SH-SY5Y (cell line): ENCODE results near the gene PTPRD.

Experiments used
- GATA2 ChIP-seq: IDR thresholded peaks from 2 replicates; pipeline ENCODE4 v1.6.1; 2011; ENCODE audit warnings: mild to moderate bottlenecking, low read depth, low read length
- GATA3 ChIP-seq: IDR thresholded peaks from 2 replicates; pipeline ENCODE4 v1.6.1; 2011; ENCODE audit warnings: low read depth, mild to moderate bottlenecking, low read length, moderate library complexity

PTPRD gene

DNA sequence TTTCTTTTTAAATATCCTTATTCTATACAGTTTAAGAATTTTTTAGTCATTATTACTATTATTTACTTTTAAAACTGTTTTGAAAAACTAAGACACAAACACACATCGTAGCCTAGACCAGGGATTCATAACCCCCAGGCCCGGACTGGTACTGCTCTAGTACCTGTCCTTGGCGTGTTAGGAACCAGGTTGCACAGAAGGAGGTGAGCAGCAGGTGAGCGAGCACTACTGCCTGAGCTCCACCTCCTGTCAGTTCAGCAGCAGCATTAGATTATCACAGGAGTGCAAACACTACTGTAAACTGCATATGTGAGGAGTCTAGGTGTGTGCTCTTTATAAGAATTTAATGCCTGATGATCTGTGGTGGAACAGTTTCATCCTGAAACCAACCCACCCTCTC lies 357.0 kb downstream of the PTPRD start:
- TF ChIP-seq GATA2 (no peak), GATA3 (no peak)

- TF ChIP-seq GATA2 = no peak
- TF ChIP-seq GATA3 = no peak
Measured at GRCh38 chr9:10254338-10254737, 358.5 kb downstream of the PTPRD start.

DNA sequence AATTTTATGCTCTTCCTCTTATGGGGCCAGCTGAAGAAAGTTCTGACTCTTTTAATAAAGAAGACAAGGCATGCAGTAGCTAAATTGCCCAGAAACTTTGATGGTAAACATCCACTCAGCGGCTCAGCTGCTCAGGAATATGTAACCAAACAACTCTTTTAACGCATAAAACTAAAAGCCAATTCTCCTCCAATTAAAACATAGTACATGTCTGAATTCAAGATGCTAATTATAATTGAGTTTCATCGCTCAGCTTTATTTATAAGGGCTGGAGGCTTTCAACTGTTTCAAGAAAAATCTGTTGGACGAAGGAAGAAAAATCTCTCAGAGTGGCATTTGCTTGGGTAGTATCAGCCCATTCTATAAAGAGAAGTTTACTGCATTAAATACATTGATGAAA lies 359.5 kb downstream of the PTPRD start:
- TF ChIP-seq GATA2 (no peak), GATA3 (no peak)

DNA sequence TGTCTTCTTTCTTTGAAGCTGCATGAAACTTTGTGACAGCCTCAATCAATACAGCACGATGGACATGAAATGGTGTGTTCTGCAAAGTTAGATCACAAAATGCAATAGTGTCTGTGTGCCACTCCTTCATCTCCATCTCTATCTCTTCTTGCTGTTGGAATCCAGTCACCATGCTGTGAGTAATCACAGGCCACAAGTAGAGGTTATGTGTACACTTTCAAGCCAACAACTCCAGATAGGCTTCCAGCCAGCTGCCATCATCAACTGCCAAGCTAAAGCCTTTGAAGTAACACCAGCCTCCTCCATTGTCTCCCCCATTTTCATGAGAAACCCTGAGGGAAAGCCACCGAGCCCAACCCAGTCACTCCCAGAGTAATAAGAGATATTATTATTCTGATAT lies 360.6 kb downstream of the PTPRD start:
- TF ChIP-seq GATA2 (no peak), GATA3 (no peak)

- no peak for TF ChIP-seq GATA3
- no peak for TF ChIP-seq GATA2
Measured at GRCh38 chr9:10251490-10251889, 361.3 kb downstream of the PTPRD start.

DNA sequence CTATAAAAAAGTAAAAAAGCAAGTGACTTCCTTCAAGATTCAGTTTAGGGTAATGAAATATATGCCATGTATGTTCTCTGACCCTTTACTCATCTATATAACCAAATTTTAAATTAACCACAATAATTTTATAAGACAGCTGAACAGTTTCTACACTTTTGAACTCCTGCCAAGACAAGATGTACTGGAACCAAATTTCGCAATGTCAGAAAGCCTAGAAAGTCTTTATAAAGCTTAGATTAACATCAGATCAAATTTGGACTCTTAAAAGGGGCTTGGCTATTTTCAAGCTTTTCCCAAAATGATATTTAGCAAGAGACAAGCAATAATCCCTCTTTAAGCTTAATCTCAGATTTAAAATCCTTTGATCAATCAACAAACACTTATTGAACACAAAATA lies 362.6 kb downstream of the PTPRD start:
- no peak for TF ChIP-seq GATA3
- no peak for TF ChIP-seq GATA2

DNA sequence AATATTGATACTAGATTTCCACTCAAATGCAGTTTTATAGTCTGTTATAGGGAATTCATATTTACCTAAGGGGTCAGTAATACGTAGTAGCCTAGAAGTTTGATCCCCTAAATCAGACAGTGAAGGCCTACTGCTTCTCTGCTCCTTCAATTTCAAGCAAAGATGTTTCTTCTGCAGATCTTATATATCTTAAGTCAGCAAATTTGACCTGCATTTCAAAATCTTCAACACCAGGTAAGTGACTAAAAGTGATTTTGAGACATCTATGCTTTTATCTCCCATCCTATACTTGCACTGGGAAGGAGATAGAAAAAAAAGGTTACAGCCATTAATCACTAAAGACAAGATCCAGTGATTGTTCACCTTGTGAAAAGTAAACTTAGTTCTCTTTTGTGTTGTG lies 363.9 kb downstream of the PTPRD start:
- TF ChIP-seq GATA3 (no peak), GATA2 (no peak)

GRCh38 chr9:10242255-10242654 lies 370.5 kb downstream of the PTPRD start:
- TF ChIP-seq GATA2 = no peak

DNA sequence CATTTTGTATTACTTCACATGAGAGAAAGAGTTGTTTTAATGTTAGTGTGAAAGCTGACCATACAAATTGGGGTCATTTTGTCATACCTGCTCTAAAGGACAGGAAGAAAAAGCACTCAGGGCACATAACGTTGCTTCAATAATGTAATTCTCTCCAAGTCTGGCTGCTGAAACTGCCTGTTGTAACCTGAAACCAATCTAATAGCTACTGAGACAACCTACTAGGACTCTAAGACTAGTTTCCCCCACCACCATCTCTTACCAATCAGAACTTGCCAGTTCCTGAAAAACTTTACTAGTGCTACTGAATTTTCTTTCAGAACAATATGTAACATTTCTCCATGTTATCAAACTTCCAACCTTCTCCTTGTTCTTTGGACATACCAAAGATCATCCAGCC lies 374.7 kb downstream of the PTPRD start:
- no peak for TF ChIP-seq GATA2
- no peak for TF ChIP-seq GATA3

GRCh38 chr9:10237584-10237983 lies 375.2 kb downstream of the PTPRD start:
- TF ChIP-seq GATA2 = no peak
- TF ChIP-seq GATA3 = no peak

GRCh38 chr9:10236161-10236560 lies 376.6 kb downstream of the PTPRD start:
- TF ChIP-seq GATA2 = no peak
- no peak for TF ChIP-seq GATA3

GRCh38 chr9:10235376-10235775 lies 377.4 kb downstream of the PTPRD start:
- TF ChIP-seq GATA2 (no peak), GATA3 (no peak)

DNA sequence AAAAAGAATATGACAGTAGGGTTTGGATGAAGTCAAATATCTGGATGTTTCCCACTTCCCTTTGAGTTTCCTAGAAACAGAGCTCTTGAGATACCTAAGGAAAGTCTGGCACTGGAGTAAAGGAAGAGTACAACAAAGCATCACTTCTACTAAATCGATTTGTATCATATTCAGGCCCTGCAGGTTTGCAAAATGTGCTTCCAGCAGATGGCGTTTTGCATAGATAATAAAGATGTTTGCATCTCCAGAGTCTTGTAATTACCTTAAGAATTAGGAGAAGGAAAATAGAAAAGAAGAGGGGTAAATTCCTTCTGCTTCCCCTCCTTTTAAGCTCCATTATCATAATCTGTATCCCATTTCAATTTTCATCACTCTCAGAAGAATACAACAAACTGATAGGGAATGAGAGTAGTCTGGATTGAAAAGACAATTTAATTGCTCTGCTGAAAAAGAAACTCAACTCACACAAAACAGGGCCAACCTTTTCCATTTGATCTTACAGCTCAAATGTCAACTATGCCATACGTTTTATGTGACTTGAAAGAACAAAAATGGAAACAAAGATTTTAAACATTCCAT lies 380.4 kb downstream of the PTPRD start:
- TF ChIP-seq GATA3 = no peak
- TF ChIP-seq GATA2 = no peak

- TF ChIP-seq GATA2 (no peak), GATA3 (no peak)
Measured at GRCh38 chr9:10230512-10230911, 382.3 kb downstream of the PTPRD start.

- no peak for TF ChIP-seq GATA3
- no peak for TF ChIP-seq GATA2
Measured at GRCh38 chr9:10228082-10228481, 384.7 kb downstream of the PTPRD start.

- TF ChIP-seq GATA2 (no peak), GATA3 (no peak)
Measured at GRCh38 chr9:10226996-10227395, 385.8 kb downstream of the PTPRD start.

GRCh38 chr9:10212702-10213101 lies 400.1 kb downstream of the PTPRD start:
- no peak for TF ChIP-seq GATA3
- no peak for TF ChIP-seq GATA2
